MCF 10A (cell line): ENCODE measurements around the gene IQSEC1. TPM values are rescaled to one million over a fixed set of nuclear protein-coding genes. Genes with fewer than 3 reads are reported as not detected.

ENCODE experiments used
- BruUV-seq: library from RNA; stranded (reverse); fragments of 400-500 nt; replicated peaks from 2 replicates; lab custom pipeline; 2021; lab: Mats Ljungman, UMichigan
- CTCF ChIA-PET: fragments of 300-600 bp; sonication (Branson Sonifier 250); formaldehyde crosslinking; extraction: SDS; loops from one replicate; lab custom pipeline; 2021; ENCODE audit warnings: antibody characterized with exemption, inconsistent platforms; lab: Yijun Ruan, JAX
- POLR2A ChIA-PET: fragments of 300-600, 350-650 bp; sonication (Branson Sonifier 250); formaldehyde crosslinking; extraction: SDS; loops from one replicate; lab custom pipeline; 2020; ENCODE audit warnings: antibody characterized with exemption, inconsistent platforms; lab: Yijun Ruan, JAX
- DNase-seq: peaks from one replicate; pipeline ENCODE4 v3.0.0-alpha.2; 2018; ENCODE audit not compliant: unreplicated experiment
- H3K27ac Mint-ChIP-seq: one replicate; pipeline ENCODE4 v1.8.0; 2022; ENCODE audit warnings: mild to moderate bottlenecking, low read depth, mixed read lengths; ENCODE audit not compliant: unreplicated experiment
- H3K27me3 Mint-ChIP-seq: one replicate; pipeline ENCODE4 v1.8.0; 2022; ENCODE audit warnings: mixed read lengths; ENCODE audit not compliant: insufficient read depth, unreplicated experiment
- H3K36me3 Mint-ChIP-seq: one replicate; pipeline ENCODE4 v1.8.0; 2022; ENCODE audit warnings: mild to moderate bottlenecking, moderate library complexity, mixed read lengths; ENCODE audit not compliant: insufficient read depth, unreplicated experiment
- H3K4me1 Mint-ChIP-seq: one replicate; pipeline ENCODE4 v1.8.0; 2022; ENCODE audit warnings: mixed read lengths; ENCODE audit not compliant: insufficient read depth, unreplicated experiment
- H3K4me3 Mint-ChIP-seq: one replicate; pipeline ENCODE4 v1.8.0; 2022; ENCODE audit warnings: mild to moderate bottlenecking, moderate library complexity, mixed read lengths; ENCODE audit not compliant: unreplicated experiment
- H3K9me3 Mint-ChIP-seq: one replicate; pipeline ENCODE4 v1.8.0; 2022; ENCODE audit warnings: mixed read lengths; ENCODE audit not compliant: unreplicated experiment
- CTCF ChIP-seq: fragments of 200-600 bp; IDR thresholded peaks from one replicate; pipeline ENCODE4 v1.8.0; 2022; ENCODE audit warnings: antibody characterized with exemption, mild to moderate bottlenecking; ENCODE audit not compliant: unreplicated experiment
- intact Hi-C: fragments of 100-400 bp; cut with micrococcal nuclease; formaldehyde crosslinking; loops from 2 replicates; pipeline ENCODE4 v1.14.1; 2022
- total RNA-seq: library from RNA; stranded (reverse); gene quantifications from 2 replicates; pipeline ENCODE4 v1.2.3, GENCODE V29; 2022

IQSEC1 gene
- total RNA-seq, 1 experiment from 2014 or later, result 18.7 TPM

- BruUV-seq, result no TSS peak
Measured at GRCh38 chr3:12979151-12979946, 93.9 kb downstream of the IQSEC1 start.

GRCh38 chr3:12978682-12979081 lies 94.5 kb downstream of the IQSEC1 start:
- Mint-ChIP-seq H3K27ac (no peak overlapping the region), H3K27me3 (peaks cover 23% of the 10 kb centered on the region), H3K9me3 (no peaks in the 10 kb centered on the region), H3K36me3 (peaks cover 5% of the 10 kb centered on the region), H3K4me3 (no peak overlapping the region), H3K4me1 (no peaks in the 10 kb centered on the region)
- DNase-seq, result no peak
- POLR2A ChIA-PET, result no interaction called here
- TF ChIP-seq CTCF, result no peak
- BruUV-seq, result no TSS peak
- CTCF ChIA-PET, result interaction anchor here (0.6 kb wide), 1 partner anchor 28 kb away, joined by 3 read pairs; no protein-coding TSS in a partner anchor
- intact Hi-C loops, result no loop called here

More at GRCh38 chr3:12979151-12979946, 93.9 kb downstream of the IQSEC1 start:
- peaks cover 21% of the 10 kb centered on the region for H3K27me3 Mint-ChIP-seq
- H3K4me3 Mint-ChIP-seq, result no peak overlapping the region
- H3K27ac Mint-ChIP-seq, result no peak overlapping the region
- TF ChIP-seq CTCF, result no peak
- ChIA-PET CTCF (interaction anchor here (0.6 kb wide), 1 partner anchor 28 kb away, joined by 3 read pairs; no protein-coding TSS in a partner anchor), POLR2A (no interaction called here)
- intact Hi-C loops, result no loop called here
- DNase-seq, result no peak
- no peaks in the 10 kb centered on the region for H3K4me1 Mint-ChIP-seq
- H3K36me3 Mint-ChIP-seq, result peaks cover 5% of the 10 kb centered on the region
- no peaks in the 10 kb centered on the region for H3K9me3 Mint-ChIP-seq

GRCh38 chr3:12977117-12977808 lies 96.0 kb downstream of the IQSEC1 start:
- intact Hi-C loops, result no loop called here
- Mint-ChIP-seq H3K4me1 (no peaks in the 10 kb centered on the region), H3K9me3 (no peaks in the 10 kb centered on the region), H3K27ac (no peak overlapping the region), H3K36me3 (peaks cover 5% of the 10 kb centered on the region), H3K27me3 (peaks cover 23% of the 10 kb centered on the region), H3K4me3 (no peak overlapping the region)
- CTCF ChIA-PET, result interaction anchor here (0.8 to 0.9 kb wide), 2 partner anchors 19 to 110 kb away, joined by 3 to 4 read pairs; no protein-coding TSS in a partner anchor
- no TSS peak for BruUV-seq
- no peak for TF ChIP-seq CTCF
- DNase-seq, result no peak
- POLR2A ChIA-PET, result interaction anchor here (0.6 kb wide), 1 partner anchor 1020 kb away, joined by 3 read pairs; no protein-coding TSS in a partner anchor
